Uterus (tissue), 2 donors: ENCODE measurements around the gene CABS1.

ENCODE experiments used
- POLR2A ChIP-seq, 2 donors: fragments of 450-650 bp; IDR thresholded peaks; one replicate each; pipeline ENCODE4 v1.6.1; 2016; ENCODE audit warnings: antibody characterized with exemption in 2 of 2, mild to moderate bottlenecking in 1 of 2, moderate library complexity in 1 of 2
- TF ChIP-seq, protein P1 (sequence below), 4 experiments: fragments of 200-600 bp in 2 of 4; fragments of 450-650 bp in 2 of 4; sonication (generic) in 2 of 4; IDR thresholded peaks; one replicate each; pipeline ENCODE4 v1.5.1; 2016 to 2019; ENCODE audit warnings: antibody characterized with exemption in 4 of 4, mild to moderate bottlenecking in 2 of 4, moderate library complexity in 1 of 4

DNA sequence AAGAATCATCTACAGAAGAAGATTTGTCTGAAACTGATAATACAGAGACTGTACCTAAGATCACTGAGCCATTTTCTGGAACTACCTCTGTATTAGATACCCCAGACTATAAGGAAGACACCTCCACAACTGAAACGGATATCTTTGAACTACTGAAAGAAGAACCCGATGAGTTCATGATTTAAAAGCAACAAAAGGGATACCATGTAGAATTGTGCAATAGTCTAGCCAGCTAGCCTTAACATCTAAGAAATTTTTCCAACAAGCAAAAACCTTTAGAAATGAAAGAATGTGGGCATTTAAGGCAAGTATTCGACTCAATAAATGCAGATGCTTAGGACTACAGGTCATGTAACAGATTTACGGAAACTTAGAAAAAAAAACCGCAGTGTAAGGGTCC lies 1.3 kb downstream of the CABS1 start:
- no peak for TF ChIP-seq POLR2A (IDR thresholded peaks at IDR 0.05)
- TF ChIP-seq, protein P1, sequence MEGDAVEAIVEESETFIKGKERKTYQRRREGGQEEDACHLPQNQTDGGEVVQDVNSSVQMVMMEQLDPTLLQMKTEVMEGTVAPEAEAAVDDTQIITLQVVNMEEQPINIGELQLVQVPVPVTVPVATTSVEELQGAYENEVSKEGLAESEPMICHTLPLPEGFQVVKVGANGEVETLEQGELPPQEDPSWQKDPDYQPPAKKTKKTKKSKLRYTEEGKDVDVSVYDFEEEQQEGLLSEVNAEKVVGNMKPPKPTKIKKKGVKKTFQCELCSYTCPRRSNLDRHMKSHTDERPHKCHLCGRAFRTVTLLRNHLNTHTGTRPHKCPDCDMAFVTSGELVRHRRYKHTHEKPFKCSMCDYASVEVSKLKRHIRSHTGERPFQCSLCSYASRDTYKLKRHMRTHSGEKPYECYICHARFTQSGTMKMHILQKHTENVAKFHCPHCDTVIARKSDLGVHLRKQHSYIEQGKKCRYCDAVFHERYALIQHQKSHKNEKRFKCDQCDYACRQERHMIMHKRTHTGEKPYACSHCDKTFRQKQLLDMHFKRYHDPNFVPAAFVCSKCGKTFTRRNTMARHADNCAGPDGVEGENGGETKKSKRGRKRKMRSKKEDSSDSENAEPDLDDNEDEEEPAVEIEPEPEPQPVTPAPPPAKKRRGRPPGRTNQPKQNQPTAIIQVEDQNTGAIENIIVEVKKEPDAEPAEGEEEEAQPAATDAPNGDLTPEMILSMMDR (IDR thresholded peaks at IDR 0.05) = no peak
